Cardiac fibroblast (primary cell): ENCODE results near the gene C2orf81.
A peak's percentile ranks its signal among the peaks of the same experiment; 100 is the strongest.

Experiments
- DNase-seq, 2 donors: peaks; one replicate each; pipeline versions ENCODE4 v3.0.0 to v3.0.0-alpha.2; 2010; ENCODE audit warnings: low read depth in 2 of 2
- H3K4me3 ChIP-seq, 2 donors: replicated peaks in 1 of 2; 1 replicate in 1 of 2; 2 replicates in 1 of 2; pipeline ENCODE4 v1.5.1; 2011; ENCODE audit warnings: low read depth in 2 of 2, low read length in 2 of 2, mild to moderate bottlenecking in 2 of 2, moderate library complexity in 1 of 2
- CTCF ChIP-seq: IDR thresholded peaks from one replicate; pipeline ENCODE4 v1.5.1; 2011; ENCODE audit warnings: low read depth, mild to moderate bottlenecking, low read length, inconsistent platforms

C2orf81 gene

DNA sequence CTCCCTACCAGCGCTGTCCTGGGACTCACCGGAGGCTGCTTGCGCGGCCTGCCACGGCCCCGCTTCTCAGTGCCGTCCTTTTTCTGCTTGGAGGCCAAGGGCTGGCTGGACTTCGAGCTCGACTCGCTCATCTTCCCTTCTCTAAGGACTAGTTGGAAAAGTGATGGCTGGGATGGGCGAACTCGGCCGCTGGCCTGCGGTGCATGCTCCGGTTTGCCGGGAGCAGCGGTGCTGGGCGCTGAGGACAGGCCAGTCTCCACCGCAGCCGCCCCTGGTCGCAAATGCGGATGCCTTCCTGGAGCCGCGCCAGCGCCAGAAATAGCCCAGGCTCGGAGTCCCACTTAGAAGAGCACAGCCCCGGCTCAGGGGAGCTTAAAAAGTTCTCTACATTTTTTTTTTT is 3.1 kb downstream of the C2orf81 start:
- peak in 1 of 2 donors; percentile 11 for DNase-seq
- H3K4me3 ChIP-seq, result no peak overlapping the region
- no peak for TF ChIP-seq CTCF

- H3K4me3 ChIP-seq, result no peak overlapping the region
- TF ChIP-seq CTCF, result no peak
- no peak for DNase-seq
Measured at GRCh38 chr2:74417763-74418162, 3.7 kb downstream of the C2orf81 start.

DNA sequence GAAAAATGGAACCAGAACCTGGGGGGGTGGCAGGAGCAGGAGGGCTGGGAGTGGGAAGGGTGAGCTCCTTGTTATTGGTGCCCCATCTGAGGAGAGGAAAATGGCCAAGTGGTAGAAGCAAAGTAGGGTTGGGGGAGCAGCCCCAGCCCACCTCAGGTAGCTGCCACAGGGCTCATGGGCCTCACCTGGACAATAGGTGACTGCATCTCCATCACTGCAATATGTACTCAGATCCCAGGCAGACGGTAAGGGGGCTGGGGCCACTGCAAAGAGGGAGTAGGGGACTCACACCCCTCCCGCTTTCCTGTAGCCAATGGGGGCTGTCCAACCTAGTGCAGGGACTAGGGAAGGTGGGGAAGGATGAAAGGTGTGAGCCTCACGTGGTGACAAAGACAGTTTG is 4.2 kb downstream of the C2orf81 start:
- no peak overlapping the region for H3K4me3 ChIP-seq
- DNase-seq, result no peak
- TF ChIP-seq CTCF, result no peak

GRCh38 chr2:74416778-74417177 is 4.6 kb downstream of the C2orf81 start:
- no peak for TF ChIP-seq CTCF
- DNase-seq, result no peak
- no peak overlapping the region for H3K4me3 ChIP-seq

- H3K4me3 ChIP-seq, result peak overlapping the region in 1 of 2 donors; percentile 41
- no peak for DNase-seq
- TF ChIP-seq CTCF, result no peak
Measured at GRCh38 chr2:74415762-74416395, 5.5 kb downstream of the C2orf81 start.

DNA sequence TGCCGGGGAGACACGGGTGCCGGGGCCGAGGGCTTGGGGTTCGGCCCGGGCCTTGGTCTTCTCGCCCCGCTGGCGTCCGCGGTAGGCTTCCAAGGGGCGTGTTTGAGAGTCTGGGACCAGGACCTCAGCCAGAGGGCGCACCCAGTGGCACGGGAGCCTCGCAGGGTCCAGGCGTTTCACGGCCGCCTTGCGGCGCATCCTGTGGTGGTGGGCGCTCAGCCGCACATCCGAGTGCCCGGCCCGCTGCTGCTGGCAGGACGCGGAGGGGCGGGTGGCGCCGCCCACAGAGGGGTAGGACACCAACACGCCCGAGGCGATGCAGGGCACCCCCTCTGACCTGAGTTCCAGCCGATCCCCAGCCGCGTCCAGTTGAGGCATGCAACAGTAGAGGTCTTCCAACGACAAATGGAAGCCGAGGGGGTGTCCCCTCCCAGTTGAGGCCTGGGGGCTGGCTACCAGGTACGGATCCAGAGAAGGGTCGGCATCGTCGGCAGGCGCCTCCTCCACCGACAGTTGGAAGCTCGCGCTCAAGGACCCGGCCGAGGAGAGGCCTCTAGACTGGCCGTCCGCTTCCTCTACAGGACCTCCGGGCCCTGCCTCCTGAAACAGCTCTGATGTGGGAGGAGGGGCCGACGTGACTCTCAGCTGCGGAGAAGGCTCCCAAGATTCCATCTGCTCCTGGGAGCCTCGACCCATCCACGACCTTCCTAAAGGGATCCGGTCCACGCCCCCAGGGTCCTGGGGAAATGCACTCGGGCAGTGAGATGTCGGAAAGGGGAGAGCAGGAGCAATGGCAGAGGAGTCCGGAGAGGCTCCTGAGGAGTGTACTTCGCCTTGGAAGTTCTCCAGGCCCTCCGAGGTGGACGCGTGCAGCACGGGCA is 6.3 kb downstream of the C2orf81 start:
- DNase-seq, result peak; percentile 16 to 39
- peak; percentile 7 for TF ChIP-seq CTCF
- H3K4me3 ChIP-seq, result peak overlapping the region; percentile 41
